ENCODE measurements around the gene FBN1. TPM values are rescaled to one million over a fixed set of nuclear protein-coding genes. Genes with fewer than 3 reads are reported as not detected.

The FBN1 gene
- total RNA-seq, 1 donor from 2014 or later: 22.1 TPM

GRCh38 chr15:48547286-48547685, 98.2 kb downstream of the FBN1 start:
- Mint-ChIP-seq H3K27me3 (ENCODE audit: low read depth) (no peaks in the 10 kb centered on the region), H3K27ac (ENCODE audit: unreplicated experiment) (no peak overlapping the region), H3K36me3 (ENCODE audit: low read depth) (no peaks in the 10 kb centered on the region), H3K4me3 (no peak overlapping the region), H3K4me1 (no peaks in the 10 kb centered on the region), H3K9me3 (no peaks in the 10 kb centered on the region)
- no peak for DNase-seq (ENCODE audit: low read depth, low spot score)
- TF ChIP-seq CTCF (conservative IDR thresholded peaks at IDR 0.05): no peak

DNA sequence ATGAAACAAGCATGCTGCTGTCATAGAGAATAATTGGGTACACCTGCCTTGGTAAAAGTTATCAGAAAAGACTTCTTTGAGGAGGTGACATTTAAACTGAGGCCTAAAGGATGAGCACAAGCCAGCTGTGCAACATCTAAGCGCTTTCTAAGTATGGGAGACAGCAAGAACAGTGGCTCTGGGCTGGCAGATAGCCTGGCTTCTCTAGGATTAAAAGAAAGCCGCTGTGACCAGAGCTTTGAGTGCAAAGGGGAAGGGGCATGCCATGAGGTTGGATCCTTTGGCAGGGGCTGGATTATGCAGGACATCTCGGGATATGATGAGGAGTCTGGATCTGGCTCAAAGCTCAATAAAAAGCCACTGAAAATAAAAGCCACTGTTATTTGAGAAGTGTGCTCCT, 99.2 kb downstream of the FBN1 start:
- Mint-ChIP-seq H3K27ac (ENCODE audit: unreplicated experiment) (peak overlapping the region; percentile 82), H3K36me3 (ENCODE audit: low read depth) (no peaks in the 10 kb centered on the region), H3K9me3 (no peaks in the 10 kb centered on the region), H3K4me3 (no peak overlapping the region), H3K4me1 (no peaks in the 10 kb centered on the region), H3K27me3 (ENCODE audit: low read depth) (no peaks in the 10 kb centered on the region)
- TF ChIP-seq CTCF (conservative IDR thresholded peaks at IDR 0.05): no peak
- DNase-seq (ENCODE audit: low read depth, low spot score): no peak

DNA sequence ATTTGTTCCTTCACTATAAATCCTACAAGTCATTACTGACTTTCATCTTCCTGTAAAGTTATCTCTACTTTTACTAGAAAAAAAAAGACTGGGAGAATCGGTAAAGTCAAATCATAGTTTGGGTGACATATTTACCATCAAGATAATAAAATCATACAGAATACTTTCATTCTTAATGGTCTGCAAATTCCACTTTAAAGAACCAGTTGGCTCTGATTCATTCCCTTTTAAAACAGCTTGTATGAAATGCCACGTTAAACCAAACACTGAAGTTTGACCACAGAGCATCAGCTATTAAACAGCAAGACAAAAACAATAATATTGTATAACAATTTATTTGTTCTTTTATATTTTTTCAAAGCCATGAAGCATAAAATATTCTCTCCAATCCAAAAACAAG, 100.7 kb downstream of the FBN1 start:
- H3K36me3 Mint-ChIP-seq (ENCODE audit: low read depth): no peaks in the 10 kb centered on the region
- H3K4me1 Mint-ChIP-seq: no peaks in the 10 kb centered on the region
- no peak for DNase-seq (ENCODE audit: low read depth, low spot score)
- TF ChIP-seq CTCF (conservative IDR thresholded peaks at IDR 0.05): no peak
- no peak overlapping the region for H3K27ac Mint-ChIP-seq (ENCODE audit: unreplicated experiment)
- no peaks in the 10 kb centered on the region for H3K9me3 Mint-ChIP-seq
- no peaks in the 10 kb centered on the region for H3K27me3 Mint-ChIP-seq (ENCODE audit: low read depth)
- H3K4me3 Mint-ChIP-seq: no peak overlapping the region

- Mint-ChIP-seq H3K4me1 (peaks cover 6% of the 10 kb centered on the region), H3K4me3 (no peak overlapping the region), H3K27ac (ENCODE audit: unreplicated experiment) (peak overlapping the region; percentile 79), H3K36me3 (ENCODE audit: low read depth) (no peaks in the 10 kb centered on the region), H3K9me3 (no peaks in the 10 kb centered on the region), H3K27me3 (ENCODE audit: low read depth) (no peaks in the 10 kb centered on the region)
- TF ChIP-seq CTCF (conservative IDR thresholded peaks at IDR 0.05): no peak
- DNase-seq (ENCODE audit: low read depth, low spot score): no peak
Measured at GRCh38 chr15:48541341-48542278, 103.9 kb downstream of the FBN1 start.

DNA sequence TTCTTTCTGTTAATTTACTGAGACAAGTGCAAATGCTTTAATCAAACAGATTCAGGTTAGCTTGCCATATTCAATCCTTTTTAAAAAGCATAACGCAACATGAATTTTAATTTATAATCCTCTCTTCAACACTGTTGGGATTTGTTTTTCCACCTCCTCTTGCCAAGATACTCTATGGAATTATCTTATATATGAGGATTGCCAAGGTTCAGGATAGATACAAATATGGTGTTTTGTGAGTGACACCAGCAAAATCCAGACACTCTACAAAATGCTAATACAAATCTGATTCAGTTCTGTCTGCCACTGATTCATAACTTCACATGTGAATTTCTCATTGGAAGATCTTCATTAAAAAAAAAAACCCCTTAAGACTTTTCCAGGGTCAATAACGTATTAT, 104.8 kb downstream of the FBN1 start:
- no peaks in the 10 kb centered on the region for H3K27me3 Mint-ChIP-seq (ENCODE audit: low read depth)
- H3K4me3 Mint-ChIP-seq: no peak overlapping the region
- no peaks in the 10 kb centered on the region for H3K9me3 Mint-ChIP-seq
- H3K4me1 Mint-ChIP-seq: peaks cover 13% of the 10 kb centered on the region
- no peak for DNase-seq (ENCODE audit: low read depth, low spot score)
- no peak for TF ChIP-seq CTCF (conservative IDR thresholded peaks at IDR 0.05)
- H3K27ac Mint-ChIP-seq (ENCODE audit: unreplicated experiment): no peak overlapping the region
- H3K36me3 Mint-ChIP-seq (ENCODE audit: low read depth): no peaks in the 10 kb centered on the region
